Pons (tissue), 1 donor: ENCODE results near the gene ABHD6.
"Not testable (repeated sequence)": the region's sequence is repeated elsewhere in the genome, so short reads cannot be mapped to it uniquely, and the experiment has no call there.

Source experiments
- DNase-seq: peaks from one replicate; pipeline ENCODE4 v3.0.0-alpha.2; 2016; ENCODE audit warnings: low spot score

ABHD6 gene

DNA sequence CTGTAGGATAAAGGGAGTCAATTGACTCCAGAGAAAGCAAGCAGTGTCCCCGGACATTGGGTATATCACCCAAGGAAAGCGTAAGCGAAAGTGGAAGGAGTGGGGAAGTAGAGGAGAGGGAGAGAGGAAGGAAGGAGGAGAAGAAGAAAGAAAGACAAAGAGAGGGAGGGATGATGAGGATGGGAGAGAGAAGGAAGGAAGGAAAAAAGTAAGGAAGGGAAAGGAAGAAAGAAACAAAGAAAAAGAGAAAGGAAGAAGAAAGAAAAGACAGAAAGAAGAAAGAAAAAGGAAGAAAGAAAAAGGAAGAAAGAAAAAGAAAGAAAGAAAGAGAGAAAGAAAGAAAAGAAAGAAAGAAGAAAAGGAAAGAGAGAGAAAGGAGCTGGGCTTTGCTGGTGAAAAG lies 27.7 kb upstream of the ABHD6 start:
- no peak for DNase-seq

DNA sequence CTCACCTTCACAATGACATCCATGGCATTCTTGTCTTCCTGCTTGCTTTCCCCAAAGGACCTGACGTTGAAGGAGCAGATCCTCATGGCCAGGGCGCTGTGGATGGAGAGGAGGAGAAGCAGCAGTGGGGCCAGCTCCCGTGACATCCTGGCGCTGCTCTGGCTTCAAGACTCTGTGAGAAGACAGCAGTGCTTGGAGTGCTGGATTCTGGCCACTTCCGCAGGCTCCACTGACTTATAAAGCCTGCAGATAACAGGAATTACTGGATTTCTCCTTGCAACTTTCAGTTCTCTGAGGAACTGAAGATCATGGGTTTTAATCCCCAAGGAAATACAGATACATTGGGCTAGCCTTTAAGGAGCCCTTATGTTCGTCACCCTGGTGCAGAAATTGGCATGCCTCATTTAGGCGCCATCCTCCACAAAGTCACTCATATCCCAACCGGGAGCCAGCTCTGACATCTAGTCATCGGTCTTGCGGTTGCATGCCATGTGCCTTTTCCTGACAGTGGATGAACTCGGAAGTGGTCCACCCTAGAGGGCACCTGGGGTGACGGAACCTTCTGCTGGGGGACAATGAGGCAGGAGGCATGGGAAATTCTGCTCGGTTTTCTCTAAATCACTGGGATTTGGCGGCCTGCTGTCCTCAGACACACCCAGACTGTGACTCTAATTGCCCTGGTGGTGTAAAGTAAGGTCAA lies 26.7 kb upstream of the ABHD6 start, which contains the start of gene DNASE1L3:
Gene DNASE1L3, minus strand, starts transcription at position 212 of the 700 bp plus-strand sequence. Its CDS starts 66 bp downstream, at position 146.
- DNase-seq, result no peak

DNA sequence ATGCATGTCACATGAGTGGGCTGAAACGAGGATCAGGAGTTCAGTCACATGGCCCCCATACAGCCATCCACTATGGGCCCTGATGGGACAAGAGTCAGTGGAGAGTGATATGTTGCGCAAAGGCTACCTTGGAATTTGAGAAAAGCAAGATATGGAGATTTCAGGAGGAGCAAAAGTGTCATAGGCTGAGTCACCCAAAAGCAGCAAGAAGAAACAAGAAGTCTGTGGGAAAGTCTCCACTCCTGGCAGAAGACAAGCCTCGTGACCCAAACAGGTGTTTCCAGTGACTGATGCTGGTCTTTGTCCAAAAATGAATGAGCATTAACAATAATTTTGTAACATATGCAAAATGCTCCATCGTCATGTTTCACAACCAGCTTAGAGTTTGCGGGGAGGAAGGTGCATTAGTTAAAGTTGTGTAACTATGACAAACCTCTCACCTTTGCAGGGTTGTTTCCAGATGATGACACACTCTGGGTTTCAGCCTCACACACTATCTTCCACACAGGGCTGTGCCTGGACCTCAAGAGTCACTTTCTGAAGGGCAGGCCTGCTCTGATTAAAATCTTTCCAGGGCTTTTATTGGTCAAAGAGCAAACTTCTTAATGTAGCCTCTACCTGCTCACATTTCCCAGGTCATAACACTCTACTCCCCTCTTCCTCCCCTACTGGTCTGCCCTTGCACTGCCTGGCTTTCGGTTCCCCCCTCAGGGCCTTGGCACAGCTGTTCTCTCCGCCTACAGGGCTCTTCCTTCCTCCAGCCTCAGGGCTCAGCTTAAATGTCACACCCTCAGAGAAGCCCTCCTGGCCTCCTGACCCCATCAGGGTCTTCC lies 22.9 kb upstream of the ABHD6 start:
- no peak for DNase-seq

DNA sequence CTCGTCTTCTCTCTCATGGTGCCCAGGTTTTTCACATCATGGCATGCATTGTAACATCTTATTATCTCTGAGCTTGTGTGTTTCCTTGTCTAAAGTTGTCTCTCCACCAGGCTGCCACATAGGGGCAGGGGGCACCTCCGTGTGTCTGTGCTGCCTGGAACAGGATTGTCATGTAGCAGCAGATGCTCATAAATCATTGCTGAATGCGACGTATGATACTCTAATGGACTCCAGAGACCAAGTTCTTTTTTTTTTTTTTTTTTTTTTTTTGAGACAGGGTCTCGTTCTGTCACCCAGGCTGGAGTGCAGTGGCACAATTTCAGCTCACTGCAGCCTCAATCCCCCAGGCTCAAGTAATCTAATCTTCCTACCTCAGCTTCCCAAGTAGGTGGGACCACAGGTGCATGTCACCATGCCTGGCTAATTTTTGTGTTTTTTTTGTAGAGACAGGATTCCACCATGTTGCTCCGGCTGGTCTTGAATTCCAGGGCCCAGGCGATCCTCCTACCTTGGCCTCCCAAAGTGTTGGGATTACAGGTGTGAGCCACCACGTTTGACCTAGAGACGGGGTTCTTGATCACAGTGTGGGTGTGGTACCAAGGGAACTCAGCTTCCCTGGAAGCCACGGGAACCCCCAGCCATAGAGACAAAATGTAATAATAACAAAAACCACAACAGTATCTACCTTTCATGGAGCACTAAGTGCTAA lies 22.1 kb upstream of the ABHD6 start:
- no peak for DNase-seq

DNA sequence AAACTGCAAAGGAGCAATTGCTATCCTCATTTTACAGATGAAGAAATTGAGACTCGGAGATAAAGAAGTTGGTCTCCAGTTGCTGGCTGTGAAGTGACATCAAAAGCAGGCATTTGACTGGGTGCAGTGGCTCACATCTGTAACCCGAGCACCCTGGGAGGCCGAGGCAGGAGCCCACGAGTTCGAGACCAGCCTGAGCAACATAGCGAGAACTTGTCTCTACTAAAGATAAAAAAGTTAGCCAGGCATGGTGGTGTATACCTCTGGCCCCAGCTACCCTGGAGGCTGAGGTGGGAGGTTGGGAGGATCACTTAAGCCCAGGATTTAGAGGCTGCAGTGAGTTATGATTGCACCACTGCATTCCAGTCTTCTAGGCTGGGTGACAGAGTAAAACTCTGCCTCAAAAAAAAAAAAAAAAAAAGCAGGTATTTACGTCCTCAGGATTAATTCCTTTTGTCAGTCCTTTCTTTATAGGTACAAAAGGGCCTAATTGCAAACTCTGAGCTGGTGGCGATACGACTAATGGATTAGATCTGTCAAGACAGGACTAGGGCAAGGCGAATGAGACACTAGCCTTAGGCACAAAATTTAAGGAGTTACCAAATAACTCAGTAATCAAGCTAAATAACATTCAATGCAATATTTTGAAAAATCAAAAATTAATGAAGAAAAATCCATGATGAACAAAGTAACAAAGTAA lies 20.9 kb upstream of the ABHD6 start:
- DNase-seq, result no peak

DNA sequence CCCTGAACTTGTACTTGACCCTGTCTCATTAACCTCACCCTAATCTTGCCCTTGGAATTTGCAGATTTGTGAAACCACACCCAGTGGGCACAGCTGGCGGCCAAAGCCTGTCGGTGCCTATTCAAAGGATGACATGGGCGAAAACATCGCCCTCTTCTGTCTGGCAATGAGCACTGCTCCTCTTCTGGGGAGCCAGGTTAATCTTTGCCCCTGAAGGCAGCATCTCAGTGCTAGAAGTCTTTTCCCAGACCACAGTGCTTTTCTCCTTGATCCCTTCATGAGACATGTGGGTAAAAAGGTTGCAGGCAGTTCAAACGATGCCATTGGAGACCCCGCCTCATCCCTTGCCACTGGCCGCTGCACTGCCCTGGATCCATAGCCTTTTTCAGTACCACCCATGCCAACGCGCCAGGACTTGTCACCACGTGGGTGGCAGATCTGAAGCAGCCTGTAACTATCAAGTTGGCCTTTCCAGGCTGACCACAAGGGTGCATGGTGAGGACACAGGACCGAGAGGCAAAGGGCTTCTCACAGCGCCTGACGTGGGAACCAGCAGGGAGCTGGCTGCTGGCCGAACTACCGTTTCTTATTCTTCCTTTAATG lies 20.3 kb upstream of the ABHD6 start:
- peak; percentile 93 for DNase-seq

DNA sequence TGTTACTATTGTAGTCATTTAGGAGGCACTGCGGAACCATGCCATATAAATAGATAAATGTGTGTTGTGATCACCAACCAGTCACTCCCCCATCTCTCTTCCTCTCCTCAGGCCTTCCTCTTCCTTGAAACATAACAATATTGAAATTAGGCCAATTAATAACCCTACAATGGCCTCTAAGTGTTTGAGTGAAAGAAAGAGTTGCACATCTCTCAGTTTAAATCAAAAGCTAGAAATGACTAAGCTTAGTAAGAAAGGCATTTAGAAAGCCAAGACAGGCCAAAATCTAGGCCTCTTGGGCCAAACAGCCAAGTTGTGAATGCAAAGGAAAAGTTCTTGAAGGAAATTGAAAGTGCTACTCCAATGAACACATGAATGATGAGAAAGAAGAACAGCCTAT lies 18.7 kb upstream of the ABHD6 start:
- DNase-seq, result no peak

DNA sequence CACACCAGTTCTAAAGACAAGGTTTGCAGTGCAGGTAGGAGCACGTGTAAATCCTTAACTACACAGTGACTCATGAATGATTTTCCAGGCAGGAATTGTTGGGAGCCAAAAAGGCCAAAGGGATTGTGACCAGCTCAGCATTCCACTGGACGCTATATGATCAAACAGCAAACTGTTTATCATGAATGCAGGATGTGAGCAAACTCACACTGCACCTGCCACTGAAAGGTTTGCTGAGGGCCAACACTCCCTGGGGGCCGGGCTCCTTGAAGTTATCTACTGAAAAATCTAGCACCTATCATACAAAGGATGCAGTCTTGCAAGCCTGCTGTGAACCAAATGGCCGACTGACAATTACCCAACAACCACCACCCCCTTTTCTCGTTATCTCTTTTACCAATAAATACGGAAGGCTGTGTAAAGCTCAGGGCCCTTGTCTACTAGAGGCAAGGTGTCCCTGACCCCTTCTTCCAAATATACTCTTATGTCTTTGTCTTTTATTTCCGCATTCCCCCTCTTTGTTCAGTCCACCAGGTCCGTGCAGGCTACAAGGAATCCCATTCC lies 15.3 kb upstream of the ABHD6 start:
- no peak for DNase-seq

DNA sequence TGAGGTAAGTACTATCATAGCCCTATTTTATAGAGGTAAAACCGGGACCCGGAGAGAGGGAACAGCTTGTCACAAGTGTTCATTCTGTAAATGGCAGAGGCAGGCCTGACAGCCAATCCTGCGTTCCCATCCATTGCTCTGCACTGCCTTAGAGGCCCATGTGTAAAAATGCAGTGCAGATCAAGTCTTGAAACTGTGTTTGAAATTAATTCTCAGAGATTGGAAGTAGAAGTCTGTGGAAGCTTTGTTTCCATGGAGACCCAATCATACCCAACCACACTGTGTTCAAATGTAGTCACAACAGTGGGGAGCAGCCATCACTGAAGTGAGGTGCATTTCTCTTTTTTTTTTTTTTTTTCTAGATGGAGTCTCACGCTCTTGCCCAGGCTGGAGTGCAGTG lies 13.7 kb upstream of the ABHD6 start:
- no peak for DNase-seq

DNA sequence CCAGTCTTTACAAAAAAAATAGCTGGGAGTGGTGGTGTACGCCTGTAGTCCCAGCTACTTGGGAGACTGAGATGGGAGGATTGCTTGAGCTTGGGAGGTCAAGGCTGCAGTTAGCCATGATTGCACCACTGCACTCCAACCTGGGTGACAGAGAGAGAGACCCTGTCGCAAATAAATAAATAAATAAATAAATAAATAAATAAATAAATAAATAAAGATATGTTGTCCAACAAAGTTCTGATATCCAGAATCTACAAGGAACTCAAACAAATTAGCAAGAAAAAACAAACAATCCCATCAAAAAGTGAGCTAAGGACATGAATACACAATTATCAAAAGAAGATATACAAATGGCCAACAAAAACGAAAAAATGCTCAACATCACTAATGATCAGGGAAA lies 9.7 kb upstream of the ABHD6 start:
- DNase-seq, result not testable (repeated sequence)

DNA sequence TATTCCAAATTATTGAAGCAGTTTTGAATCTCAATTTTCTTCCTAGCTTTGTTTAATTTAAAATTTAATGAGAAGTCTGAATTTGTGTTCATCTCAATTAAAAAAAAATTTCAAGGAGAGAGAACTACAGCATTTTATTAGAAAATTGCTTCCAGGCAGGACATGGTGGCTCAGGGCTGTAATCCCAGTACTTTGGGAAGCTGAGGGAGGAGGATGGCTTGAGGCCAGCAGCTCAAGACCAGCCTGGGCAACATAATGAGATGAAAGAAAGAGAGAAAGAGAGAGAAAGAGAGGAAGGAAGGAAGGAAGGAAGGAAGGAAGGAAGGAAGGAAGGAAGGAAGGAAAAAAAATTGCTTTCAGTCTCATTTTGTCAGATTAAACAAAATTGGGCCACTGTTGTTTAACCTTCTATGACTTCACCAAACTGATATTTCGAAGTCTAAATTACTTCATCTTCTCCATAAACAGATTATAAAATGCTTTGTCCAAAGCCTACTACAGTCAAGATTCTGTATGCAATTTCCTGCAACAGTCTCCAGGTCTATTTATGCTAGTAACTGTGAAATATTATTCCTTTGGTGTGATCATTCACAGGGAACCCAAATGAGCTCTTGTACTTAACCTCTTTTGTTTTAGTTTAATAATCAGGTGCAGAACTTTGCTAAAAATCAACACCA lies 6.6 kb upstream of the ABHD6 start:
- no peak for DNase-seq

DNA sequence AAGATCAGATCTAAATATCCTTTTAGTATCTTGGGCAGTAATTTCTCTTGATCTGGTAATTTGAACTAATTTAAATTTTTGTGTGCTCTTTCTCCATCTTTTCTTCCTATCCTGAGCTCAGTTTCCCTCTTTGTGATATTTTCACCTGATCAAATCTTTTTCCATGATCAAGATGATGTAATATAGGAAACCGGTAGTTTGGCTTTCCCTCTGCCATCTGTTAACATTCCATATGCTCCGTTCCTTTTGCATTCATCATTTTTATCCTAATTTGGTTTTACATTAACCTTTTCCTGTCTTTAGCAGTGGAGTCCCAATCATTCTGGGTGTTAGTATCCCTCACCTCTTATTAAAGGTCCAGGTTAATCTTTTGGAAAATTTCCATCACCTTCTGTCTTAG lies 5.9 kb upstream of the ABHD6 start:
- no peak for DNase-seq

DNA sequence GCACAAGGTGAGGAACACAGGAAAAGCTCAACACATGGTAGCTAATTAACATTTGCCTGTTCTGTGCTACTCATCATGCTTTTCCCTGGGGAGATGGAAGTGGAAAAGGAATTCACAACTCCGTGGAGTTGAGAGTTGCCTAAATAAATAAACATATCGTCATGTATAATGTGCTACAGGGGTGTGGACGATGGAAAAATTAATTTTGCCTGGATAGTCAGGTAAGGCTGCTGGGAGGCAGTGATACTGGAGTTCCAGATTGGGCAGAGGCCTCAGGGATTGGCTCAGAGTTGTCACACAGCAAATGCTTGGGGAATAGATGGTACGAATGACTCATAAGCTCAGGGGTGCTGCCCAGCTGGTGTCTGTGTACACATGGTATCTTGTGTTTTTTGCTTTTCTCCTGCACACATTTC lies 3.1 kb upstream of the ABHD6 start:
- DNase-seq, result no peak

DNA sequence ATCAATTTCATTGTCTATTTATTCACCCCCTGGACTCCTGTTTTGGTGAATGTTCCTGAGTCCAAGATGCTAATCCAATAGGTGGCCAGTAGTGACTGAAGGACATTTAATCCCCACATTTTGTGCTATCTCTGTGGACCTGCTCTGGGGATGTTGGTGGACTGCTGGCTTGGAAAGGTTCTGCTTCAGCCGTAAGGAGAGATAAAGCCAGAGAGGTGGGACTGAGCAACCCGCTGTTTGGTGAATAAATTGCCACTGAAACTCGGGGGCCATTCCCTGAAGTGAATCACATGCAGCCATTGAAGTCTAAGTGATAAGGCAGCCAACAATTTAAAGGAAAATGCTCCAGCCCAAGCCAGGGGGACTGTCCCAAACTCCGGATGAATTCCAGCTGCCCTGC lies 1.6 kb upstream of the ABHD6 start:
- DNase-seq, result no peak

DNA sequence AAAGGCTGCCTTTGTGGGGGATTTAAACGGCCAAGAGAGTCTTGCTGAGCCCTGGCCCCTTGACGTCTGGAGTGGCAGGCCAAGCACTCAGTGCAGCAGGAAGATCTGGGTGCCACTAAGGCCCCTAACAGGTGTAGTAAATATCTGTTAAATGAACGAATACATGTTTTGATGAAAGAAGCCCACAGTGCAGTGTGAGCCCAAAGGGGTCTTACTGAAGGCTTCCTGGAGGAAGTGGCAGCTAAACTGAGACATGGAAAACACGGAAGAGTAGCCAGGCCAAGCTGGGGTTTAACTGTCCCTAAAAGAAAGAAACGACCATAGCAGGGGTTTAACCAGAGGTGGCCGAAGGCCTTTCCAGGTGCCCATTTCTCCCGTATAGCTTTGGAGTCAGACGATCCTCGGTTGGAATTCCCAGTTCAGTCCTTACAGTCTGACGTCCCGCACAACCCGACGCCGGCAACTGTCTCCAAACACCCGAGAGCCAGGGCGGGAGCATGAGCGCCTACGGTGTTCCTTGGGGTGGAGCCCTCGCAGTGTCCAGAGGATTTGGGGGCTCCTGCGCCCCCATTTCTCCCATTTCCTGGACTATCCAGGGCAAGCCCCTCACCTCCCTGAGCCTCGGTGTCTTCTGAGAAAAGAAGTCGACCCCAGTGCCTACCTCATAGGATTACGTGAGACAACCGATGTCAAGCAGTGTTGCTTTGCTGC lies 910 bp upstream of the ABHD6 start:
- DNase-seq, result no peak

DNA sequence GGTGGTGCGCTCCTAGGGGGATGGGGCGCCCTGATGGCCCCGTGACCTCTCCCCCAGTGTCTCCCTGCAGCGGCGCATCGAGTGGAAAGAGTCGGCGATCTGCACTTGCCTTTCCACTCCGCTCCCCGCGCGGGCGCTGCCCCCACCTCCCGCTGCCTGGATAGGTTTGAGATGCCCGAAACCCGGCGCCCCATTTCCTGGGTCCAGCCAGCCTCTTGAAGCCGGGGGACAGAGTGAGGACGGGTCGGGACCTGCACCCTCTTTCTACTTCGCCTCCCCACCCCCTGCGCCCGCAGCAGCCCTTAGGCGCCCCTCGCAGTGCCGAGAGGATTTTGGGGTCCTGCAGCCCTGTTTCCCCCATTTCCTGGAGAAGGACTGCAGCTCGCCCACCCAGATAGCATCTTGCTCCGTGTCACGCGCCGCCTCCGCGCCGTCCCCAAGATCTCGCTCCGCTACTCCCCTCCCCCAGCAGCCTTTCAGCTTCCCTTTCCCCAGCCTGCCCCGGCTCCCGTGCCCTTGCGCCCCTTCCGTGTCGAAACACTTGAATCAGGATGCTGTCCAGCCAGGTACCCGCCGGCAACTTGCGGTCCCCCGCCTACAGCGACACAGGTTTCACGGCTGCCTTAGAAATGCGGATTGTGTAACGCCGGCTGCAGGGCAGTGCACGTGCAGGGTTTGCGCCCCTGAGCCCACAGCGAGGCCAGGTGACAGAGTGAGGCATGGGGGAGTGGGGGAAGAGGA lies 519 bp downstream of the ABHD6 start:
- DNase-seq, result peak; percentile 59

DNA sequence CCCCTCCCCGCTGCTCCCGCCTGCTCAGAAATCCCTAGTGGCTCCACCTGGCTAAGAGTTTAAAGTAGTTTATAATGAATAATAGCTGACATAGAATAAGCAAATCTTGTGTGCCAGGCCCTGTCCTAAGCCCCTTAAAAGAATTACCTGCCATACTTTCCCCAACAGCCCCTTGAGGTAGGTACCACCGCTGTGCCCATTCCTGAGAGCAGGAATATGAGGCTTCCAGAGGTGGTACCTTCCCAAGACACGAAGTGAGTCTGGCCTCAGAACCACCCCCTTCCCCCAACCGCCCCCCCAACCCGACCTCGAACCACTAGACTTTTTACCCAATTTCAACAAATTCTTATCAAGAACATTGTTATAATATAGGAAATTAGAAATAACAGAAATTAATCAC lies 1.2 kb downstream of the ABHD6 start:
- DNase-seq, result no peak

DNA sequence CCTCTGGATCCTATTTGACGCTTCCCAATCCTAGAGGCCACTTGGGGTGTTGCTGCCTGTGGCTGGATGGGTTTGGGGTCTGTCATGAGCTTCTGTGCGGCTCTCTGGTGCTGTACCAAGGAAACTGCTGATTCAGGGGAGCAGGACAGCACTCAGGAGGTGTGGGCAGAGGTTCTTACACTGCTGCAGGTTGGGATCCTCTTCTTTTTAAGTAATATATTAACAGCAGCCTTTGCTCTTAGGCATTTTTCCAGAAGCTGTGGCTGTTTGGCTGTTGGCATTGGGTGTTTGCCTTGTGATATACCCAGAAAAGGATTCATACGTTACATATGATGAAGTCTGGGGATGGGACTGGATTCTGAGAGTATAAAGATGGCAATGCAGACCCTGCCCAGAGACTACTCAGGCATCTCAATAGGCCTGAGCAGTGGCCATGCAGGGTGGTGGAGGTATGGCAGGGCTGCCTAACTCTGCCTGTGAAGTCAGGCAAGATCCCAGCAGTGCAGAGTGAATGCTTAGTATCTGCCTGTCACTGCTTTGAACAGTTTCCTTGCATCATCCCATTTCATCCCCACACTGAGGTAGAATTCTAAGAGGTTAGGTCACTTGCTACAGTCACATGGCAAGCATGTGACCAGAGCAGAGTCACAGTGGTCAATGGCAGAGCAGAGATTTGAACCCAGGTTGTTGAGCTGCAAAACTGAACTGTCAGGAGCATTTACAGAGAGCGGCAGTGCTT lies 3.9 kb downstream of the ABHD6 start:
- DNase-seq, result no peak

DNA sequence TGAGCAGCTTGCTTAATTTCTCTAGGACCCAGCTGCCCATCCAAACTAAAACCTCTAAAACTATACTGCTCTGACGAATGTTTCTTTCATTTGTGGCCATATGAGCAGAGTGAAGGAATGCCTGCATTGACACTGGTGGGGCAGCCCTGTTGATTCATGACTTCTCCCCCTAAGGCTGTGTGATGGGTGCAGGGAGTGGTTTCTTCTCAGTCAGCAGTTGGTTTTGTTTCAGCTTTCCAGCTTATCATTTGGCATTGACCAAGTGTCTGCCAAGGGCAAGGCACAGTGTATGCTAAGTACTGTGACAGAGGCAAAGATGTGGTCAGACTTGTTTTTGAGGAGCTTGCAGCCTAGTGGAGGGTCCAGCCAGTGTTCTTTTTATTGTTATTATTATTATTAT lies 4.7 kb downstream of the ABHD6 start:
- DNase-seq, result no peak
